ENCODE measurements around the gene NOL12.
"Not testable (repeated sequence)": the region's sequence is repeated elsewhere in the genome, so short reads cannot be mapped to it uniquely, and the experiment has no call there.

The NOL12 gene

DNA sequence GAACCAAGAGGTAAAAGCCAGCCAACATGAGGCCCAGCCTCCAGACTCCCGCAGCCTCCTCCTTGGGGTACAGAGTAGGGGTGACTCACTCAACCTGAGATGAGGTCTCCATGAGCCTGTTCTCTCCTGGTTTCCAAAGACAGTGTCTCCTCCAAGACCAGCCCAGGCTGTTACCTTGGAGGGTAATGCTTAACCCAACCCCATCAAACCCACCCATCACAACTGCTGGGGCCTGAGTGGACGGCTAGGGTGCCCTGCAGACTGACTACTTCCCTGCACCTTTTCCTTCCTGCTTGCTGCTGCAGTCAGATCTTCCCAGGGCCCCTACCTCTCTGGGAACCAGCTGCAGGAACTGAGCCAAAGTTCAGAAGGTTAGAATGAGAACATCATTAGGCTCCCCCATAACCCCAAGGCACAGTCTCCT, 5.1 kb upstream of the NOL12 start:
- no peak for DNase-seq

- DNase-seq: peak; percentile 50
These were observed 4.5 kb upstream of the NOL12 start for GRCh38 chr22:37681556-37682049.

- DNase-seq: no peak
These were observed 1.1 kb upstream of the NOL12 start for GRCh38 chr22:37684803-37685615.

DNA sequence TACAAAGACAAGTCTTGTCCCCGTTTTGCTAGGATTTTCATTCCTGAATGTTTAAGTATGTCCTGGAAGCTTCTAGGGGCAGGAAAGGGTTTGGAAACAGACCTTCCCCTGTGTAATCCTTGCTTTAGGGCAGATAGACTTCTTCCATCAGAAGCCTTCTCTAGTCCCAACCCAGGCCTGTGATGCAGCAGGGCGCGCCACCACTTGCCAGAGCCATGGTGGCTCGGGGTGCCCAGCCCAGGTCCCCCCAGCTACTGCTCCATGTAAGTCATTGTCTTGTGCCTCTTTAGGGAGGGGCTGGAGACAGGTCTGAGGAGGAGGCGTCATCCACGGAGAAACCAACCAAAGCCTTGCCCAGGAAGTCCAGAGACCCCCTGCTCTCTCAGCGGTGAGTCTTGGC, 4.3 kb downstream of the NOL12 start:
- no peak for DNase-seq

DNA sequence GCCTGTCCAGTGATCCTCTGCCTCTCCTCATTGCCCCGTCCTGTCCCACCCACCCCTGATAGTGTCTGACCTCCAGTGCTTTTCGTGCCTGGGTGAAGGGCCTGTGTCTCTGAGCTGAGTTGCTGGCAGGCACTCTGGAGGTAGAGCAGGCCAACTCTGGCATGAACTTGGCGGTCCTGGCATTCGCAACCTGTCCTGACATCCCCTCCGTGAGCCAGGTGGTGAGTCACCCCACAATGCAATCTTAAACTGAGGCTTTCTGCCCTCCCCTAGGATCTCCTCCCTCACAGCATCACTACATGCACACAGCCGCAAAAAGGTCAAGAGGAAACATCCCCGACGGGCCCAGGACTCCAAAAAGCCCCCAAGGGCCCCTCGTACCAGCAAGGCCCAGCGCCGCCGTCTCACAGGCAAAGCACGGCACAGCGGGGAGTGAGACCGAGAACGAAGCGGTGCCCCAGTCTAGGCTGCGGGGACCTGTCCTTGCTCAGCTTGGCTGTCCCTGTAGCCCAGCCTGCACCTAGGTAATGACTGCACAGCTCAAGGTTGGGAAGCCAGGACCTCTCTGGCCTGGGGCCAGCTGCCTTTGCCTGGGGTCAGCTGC, 4.9 kb downstream of the NOL12 start:
- no peak for DNase-seq

GRCh38 chr22:37692627-37693285, 6.6 kb downstream of the NOL12 start:
- no peak for DNase-seq

DNA sequence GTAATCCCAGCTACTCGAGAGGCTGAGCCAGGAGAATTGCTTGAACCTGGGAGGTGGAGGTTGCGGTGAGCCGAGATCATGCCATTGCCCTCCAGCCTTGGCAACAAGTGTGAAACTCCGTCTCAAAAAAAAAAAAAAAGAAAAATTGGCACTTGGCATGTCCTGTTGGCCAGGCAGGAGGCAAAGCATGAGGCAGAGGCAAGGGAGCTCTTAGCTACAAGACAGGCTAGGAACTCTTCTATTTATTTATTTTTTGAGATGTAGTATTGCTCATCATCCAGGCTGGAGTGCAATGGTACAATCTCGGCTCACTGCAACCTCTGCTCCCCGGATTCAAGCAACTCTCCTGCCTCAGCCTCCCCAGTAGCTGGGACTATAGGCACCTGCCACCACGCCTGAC, 8.0 kb downstream of the NOL12 start:
- DNase-seq: not testable (repeated sequence)

DNA sequence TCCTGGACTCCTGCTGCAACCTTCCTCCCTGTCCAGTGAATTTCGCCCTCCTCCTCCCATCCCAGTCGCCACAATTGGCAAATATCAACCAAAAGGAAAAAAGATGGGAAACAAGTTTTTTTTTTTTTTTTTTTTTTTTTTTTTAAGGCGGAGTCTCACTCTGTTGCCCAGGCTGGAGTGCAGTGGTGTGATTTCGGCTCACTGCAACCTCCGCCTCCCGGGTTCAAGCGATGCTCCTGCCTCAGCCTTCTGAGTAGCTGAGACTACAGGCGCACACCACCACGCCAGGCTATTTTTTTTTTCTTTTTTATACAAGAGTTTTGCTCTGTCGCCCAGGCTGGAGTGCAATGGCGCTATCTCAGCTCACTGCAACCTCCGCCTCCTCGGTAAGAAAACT, 10.1 kb downstream of the NOL12 start:
- DNase-seq: not testable (repeated sequence)

DNA sequence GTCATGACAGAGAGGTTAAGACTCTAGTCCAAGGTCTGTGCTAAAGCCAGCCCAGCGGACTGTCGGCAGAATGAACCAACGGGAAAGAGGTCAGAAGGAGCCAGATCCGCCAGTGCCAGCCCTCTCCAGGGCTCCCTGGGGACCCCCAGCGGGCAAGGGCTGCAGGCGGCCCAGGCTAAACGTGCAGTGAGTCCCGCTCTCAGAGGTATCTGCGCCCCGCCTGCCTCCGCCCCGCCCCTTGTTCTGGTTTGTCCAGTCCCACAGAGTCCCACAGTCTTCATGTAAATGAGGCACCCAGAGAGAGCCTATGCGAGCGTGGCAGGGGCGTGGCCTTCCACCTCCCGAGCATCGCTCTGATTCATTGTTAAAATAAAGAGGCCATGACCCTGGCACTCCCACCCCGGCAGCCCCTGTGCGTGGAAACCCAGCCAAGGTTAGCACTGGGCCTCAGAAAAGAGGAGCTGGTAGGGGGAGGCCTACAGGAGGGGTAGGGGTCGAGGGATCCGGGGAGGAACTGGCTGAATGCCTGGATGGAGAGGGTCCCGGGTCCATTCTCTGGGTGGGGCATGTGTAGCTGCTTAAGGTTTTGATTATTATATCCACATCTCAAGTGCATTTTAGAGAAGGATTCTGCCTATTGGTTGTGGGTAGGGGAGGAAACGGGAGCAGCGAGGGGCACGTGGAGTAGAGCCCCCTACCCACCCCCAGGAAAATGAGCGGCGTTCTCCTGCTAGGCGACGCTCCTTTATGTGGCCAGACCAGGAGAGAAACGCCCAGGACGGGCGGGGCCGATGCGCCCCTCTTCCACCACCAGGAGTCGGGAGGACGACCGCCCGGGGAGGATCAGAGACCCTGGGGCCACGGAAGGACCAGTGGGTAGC, 10.8 kb downstream of the NOL12 start, which contains the start of gene TRIOBP:
Gene TRIOBP (plus strand): TSS at position 392 of the 881 bp plus-strand sequence. CDS start 4,318 bp downstream, outside the sequence.
- peak; percentile 99 for DNase-seq

DNA sequence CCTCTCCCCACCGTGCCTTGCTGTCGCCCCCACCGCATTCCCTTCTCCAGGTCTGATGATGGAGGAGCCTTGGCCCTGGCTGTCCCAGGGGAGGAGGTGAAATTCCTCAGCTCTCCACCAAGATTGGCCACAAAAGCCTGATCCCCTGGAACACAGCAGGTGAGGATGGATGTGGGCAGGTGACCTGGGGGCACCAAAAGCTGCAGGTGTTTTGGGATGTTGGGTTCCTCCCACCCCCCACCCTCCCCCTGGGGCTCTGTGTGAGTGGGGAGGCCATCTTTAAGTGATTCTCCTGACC, 11.3 kb downstream of the NOL12 start:
- DNase-seq: no peak

- no peak for DNase-seq
These were observed 15.1 kb downstream of the NOL12 start for GRCh38 chr22:37701141-37701786.

GRCh38 chr22:37703906-37704305, 17.8 kb downstream of the NOL12 start:
- no peak for DNase-seq

- no peak for DNase-seq
These were observed 18.5 kb downstream of the NOL12 start for GRCh38 chr22:37704645-37705044.

GRCh38 chr22:37705205-37705604, 19.1 kb downstream of the NOL12 start:
- no peak for DNase-seq

GRCh38 chr22:37708580-37709444, 22.7 kb downstream of the NOL12 start:
- DNase-seq: peak; percentile 35

DNA sequence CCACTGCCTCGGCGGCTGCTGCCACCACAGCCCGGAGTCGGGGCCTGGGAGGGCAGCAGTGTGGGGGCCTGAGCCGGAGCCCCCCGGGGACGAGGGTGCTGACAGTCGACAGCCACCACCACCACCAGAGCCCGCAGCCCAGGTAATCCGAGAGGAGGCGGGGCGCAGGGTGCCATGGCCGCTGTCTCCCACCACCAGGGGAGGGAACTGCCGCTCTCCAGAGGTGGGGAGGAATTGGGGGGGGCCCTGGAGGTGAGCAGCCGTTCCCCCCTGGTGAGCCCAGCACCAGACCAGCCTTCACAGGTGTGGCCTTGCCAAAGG, 23.3 kb downstream of the NOL12 start:
- peak; percentile 35 for DNase-seq

GRCh38 chr22:37710675-37711074, 24.5 kb downstream of the NOL12 start:
- no peak for DNase-seq

GRCh38 chr22:37711490-37711889, 25.3 kb downstream of the NOL12 start:
- DNase-seq: no peak

GRCh38 chr22:37713761-37714160, 27.6 kb downstream of the NOL12 start:
- no peak for DNase-seq

GRCh38 chr22:37714634-37715033, 28.5 kb downstream of the NOL12 start:
- no peak for DNase-seq

DNA sequence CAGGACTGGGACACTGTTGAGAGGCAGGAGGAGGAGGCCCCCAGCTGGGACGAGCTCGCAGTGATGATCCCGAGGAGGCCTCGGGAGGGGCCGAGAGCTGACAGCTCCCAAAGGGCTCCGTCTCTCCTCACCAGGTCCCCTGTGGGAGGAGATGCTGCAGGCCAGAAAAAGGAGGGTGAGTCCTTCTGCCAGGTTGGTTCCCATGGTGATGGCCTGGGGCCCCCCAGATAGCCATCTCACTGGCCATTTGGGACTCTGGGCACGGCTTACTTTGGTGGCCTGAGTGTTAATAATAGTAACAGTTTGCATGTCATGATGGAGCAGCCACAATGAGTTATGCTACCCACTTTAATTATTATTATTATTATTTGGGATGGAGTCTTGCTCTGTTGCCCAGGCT, 29.6 kb downstream of the NOL12 start:
- DNase-seq: no peak

GRCh38 chr22:37716708-37717107, 30.6 kb downstream of the NOL12 start:
- no peak for DNase-seq

All from NCI-H2171 treated with DMSO at 0.1 percent for 48 hours (cell line).